A673 (cell line): Measurements from ENCODE around the gene NETO1.

Experiments used
- CTCF ChIP-seq: fragments of 300-800, 200-600 bp; sonication (generic); conservative IDR thresholded peaks from 2 replicates; pipeline ENCODE4 v1.5.1; 2017; ENCODE audit warnings: low read depth, mild to moderate bottlenecking, antibody characterized with exemption, low read length, moderate library complexity, mixed read lengths
- EZH2 ChIP-seq: fragments of 200-600 bp; sonication (generic); IDR thresholded peaks from 2 replicates; pipeline ENCODE4 v1.6.1; 2017; ENCODE audit warnings: borderline replicate concordance, low read depth, mild to moderate bottlenecking, mixed read lengths, antibody characterized with exemption, low read length; ENCODE audit not compliant: poor library complexity, severe bottlenecking

GRCh38 chr18:72903033-72903432 is 35.2 kb upstream of the NETO1 start:
- TF ChIP-seq CTCF, result no peak
- TF ChIP-seq EZH2, result no peak
